HG03097 (cell line): ENCODE measurements around the gene ANO6.

Source experiments
- ATAC-seq: cut with Tn5 transposase; IDR thresholded peaks from one replicate; pipeline ENCODE4 v1.9.1; 2021; ENCODE audit not compliant: unreplicated experiment, low FRiP score

ANO6 gene

DNA sequence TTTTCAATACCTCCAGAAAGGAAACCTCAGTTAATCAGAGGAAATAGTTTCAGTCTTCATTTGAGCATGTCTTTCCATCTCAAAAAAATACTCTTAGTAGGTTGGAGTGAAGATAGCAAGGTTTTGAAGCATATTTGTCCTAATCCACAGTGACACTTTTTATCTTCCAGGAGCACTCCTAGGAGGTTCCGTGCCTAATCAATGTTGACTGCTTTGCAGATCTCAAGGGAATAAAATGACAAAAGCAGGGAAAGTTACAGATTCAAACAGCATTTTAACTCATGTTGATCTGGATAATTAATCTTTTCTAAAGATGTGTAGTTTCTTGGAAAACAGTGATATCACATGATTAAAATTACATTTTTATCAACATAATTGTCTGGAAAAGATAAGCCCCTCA lies 213.9 kb downstream of the ANO6 start:
- no peak for ATAC-seq

DNA sequence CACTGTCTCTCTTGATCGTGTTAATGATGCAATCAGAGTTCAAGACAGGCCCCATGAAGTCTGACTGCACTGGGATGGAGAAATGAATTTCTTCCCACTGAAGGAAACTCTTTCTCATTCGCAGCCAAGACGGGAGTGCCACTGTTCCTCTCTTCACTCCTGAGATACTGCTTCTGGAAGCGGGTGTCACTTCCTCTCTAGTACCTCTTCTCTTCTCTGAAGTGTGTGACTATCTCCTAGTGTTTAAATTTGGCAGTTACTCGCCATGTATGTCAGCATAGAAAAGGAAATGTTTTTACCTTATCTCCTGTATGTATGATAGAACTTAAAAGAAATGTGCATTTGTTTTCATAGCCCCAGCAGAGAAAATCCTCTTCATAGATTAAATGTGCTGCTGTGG lies 215.2 kb downstream of the ANO6 start:
- ATAC-seq, result no peak

DNA sequence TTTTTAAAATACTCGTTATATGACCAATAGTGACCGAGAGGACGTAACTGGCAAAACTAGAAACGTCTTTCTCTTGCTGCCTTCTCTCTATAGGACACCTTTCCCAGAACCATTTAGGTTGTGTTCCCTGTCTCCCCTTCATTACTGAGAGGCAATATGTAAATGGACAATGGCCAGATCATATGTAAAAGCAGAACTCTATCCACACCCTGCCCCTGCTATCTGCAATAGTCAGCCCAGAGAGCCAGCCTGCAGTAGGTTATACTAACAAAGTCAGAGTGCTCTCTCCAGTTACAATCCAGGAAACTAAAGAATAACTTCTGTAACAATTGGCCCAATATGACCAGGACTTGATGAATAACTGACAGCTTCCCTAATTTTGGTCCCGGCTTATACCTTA lies 216.8 kb downstream of the ANO6 start:
- no peak for ATAC-seq

DNA sequence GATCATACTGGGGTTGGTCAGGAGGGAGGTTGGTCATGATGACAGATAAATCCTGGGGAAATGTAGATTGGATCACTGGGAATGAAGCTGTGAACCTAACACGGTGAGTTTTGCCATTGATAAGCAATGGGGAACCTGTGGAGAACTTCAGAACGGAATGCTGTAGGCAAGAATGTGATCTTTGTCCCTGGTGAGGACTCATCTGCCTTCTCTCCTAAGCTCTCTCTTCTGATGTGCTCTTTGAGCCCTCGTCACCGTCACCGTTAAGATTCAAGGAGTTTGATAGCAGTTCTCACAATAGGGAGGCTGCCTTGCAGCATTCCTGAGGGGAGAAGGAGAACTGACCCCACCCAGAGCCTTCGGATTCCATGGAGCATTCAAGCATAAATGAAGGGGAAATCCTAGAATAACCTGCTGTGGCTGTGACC lies 217.6 kb downstream of the ANO6 start:
- ATAC-seq, result no peak

DNA sequence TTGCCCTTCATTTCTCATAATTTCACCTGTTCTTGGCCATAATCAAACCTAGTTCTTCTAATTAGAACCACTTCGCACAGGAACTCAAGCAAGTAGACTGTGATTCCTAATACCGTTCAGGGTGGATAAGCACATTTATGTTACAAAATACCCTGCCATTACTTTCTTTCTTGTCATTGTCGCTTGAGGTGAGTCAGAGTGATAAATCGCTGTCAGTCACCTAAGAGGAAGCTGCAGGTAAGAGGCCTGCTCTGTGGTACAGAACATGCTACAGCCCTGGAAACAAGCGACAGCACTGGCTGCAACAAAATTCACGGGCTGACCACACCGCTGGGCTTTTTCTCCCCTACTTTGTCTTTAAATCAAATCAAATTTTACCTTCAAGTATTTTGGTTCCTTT lies 218.2 kb downstream of the ANO6 start:
- no peak for ATAC-seq

DNA sequence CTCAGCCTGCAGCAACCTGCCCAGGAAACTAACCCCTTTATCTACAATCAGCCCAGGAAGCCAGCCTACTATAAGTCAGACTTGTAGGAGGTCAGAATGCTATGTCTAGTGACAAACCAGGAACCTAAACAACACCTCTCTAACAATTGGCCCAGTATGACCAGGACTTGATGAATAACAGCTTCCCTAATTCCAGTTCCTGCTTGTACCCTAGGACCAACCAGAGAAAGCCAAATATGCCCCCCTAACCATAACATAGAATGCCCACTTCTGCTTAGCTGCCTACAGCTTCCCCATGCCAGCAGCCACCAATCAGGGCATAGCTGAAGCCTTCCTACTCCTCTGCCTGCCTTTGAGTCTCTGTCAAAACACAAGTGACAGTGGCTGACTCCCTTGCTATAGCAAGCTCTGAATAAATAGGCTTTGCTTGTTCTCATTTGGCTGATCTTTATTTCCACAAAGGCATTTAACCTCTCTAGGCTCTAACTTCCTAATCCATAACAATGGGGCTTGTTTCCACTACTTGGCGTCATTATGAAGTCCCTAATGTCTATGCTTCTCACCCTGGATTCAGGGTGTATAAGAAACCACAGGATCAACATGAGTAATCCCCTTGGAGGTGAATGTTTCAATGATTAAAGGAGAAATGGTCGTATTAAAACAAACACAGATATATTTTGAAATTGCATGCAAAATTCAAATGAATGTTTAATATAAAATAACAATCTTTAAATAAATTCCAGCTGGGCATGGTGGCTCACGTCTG lies 220.2 kb downstream of the ANO6 start:
- no peak for ATAC-seq

DNA sequence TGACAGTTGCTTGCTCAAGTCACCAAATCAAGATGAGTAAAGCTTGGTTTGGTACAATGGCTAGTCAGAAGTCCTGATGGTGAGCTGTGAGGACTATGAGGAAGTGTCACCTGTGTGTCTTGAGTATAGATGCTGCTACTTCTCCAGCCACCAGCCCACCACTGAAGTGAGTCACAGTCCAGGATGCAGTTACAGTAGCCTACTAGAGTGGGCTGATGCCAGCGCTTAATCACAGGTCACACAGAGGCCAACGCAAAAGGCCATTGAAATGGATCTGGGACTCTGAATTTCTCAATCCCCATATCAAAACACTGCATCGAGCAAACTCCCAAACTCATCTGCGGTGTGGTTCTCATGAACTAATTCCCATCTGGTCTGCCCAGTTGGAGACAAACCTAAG lies 223.1 kb downstream of the ANO6 start:
- ATAC-seq, result no peak

DNA sequence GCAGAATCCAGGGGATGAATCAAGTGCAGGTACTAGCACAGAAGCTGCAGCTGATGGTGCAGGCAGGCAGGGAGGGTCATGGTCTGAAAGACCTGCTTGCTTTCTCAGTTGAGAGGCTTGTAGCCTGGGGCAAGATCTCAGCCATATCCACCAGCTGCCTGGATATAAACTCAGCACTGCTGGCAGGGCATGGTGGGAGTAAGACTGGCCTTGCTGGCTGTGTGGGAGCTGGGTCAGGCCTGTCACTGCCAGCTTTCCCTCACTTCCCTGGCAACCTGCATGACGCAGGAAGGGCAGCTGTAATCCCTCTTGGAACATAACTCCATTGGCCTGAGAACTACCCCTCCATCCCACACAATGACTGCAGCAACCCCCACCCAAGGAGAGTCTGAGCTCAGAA lies 230.1 kb downstream of the ANO6 start:
- ATAC-seq, result no peak

DNA sequence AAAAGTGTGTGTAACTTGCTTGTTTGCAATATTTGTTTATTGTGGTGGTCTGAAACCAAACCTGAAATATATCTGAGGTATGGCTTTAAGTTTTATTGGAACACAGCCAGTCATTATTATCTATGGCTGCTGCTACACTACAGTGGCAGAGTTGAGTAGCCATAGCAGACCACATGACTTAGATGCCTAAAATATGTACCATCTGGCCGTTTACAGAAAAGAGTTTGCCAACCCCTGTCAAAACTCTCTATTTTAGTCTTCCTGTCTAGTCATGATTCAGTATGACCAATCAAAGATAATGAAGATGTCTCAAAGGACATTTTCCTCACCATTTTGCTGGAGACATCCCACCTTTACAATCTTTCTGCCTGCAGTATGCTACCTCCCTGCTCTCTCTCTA lies 242.3 kb downstream of the ANO6 start:
- ATAC-seq, result no peak

DNA sequence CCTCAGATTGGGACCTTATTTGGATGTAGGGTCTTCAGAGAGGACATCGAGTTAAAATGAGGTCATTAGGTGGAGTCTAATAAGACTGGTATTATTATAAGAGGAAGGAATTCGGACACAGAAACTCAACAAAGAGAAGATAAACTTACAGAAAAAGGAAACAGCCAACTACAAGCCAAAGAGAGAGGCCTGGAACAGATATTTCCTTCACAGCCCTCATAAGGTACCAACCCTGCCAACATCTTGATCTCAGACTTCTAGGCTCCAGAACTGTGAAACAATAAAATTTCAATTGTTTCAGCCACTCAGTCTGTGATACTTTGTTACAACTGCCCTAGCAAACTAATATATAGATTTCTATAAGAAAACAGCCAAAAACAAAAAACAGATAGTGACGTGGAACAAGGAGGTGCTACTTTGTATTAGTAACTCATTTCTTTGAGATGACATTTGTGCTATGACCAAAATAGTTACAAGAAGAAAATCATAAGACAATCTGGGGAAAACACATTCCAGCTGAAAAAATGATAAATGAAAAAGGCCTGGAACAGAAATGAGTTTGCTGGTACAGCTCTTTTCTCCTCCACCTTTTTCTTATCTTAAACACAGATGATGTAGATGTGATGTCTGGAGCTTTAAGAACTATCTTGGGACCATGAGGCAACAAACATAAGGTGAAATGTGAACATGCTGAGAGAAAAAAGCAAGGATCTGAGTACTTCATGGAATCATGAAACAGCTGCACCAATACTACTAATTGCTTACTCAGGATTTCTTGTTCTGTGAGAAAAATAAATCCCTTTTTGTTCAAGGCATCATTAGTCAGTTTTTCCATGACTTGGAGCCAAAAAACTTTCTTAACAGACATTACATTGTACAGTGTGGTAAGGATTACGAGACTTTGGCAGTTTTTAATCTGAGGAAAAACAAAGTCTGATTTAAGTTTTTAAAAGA lies 243.2 kb downstream of the ANO6 start:
- no peak for ATAC-seq

DNA sequence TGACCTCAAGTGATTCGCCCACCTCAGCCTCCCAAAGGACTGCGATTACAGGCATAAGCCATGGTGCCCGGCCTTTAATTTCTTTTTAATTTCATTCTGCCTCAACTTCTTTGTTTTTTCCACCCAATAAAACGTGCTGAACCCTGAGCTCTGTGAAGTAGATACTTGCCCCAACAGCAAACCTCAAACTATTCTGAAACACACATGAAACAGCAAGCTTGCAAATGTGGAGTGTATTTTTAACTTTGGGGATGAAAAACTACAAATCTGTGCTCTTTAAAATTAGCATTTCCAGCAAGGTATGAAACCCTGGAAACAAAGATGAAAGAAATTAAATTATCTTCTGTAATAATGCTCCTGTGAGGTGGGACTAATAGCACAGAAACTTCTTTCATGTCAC lies 246.6 kb downstream of the ANO6 start:
- no peak for ATAC-seq

DNA sequence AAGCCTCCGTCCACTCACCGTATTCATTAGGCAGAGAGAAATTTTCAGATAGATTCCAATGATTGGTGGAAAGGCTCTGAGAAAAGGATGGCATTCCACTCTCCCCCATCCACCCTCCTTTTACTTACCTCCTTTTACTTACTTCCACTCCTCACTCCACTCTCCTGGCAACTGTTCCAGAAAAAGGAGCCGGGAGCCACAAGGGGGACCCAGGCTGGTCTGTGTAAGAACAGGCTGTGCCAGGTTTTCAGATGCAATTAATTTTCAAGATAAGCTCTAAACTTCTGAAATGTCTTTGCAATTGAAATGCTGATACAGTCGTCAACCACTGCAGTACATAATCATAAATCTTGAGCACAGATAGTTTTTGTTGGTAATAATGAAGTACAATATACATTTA lies 248.8 kb downstream of the ANO6 start:
- no peak for ATAC-seq

DNA sequence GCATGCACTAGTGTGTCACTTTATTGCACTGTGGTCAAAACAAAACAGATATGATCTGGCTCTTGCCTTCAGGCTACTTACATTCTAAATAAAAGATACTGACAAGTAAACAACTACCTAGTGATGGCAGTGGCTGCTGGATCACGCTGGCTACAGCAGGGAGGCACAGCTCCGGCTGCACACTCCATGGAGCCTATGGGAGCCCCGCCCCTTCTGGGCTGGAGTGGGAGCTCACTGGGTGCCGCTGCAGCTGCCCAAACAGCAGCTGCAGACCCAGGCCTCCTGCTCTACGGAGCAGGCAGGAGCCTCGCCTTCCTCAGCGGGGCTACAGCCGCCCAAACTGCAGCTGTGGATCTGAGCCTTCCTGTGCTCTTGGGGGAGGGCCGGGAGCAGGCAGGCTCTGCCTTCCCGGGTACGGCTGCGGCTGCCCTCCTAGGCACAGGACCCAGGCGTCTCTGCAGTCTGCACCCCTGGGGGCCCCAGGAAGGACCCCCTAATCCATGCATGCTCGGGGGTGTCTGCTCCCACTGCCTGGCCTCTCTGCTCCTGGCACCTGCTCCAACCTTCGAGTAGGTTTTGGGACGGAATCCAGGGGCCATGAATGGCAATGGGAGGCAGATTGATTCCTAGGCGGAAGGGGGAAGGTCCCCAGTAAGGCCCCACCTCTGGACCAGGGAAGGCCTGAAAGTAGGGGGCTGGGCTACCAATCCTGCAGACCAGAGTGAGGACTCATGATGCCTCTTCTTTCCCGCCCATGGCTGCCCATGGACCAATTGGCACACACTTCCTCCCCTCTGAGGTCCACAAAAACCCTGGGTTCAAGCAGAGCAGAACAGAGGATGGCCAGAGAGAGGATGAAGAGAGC lies 253.1 kb downstream of the ANO6 start:
- no peak for ATAC-seq

DNA sequence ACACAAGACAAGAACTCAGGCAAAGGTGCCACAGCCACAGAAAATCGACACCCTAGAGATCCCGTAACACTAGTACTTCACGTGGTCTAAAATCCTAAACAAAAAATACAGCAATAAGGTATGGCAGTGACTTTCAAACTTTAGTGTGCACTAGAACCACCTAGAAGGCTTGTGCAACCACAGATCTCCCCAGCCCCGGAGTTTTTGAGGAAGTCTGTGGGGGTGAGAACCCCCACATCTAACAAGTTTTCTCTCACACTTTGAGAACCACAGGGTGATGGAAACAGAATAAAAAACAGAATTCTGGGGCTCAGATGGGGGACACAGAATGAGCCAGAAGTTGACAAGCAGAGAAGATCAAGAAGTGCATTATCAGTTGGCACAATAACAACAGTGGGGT lies 254.0 kb downstream of the ANO6 start:
- ATAC-seq, result no peak

DNA sequence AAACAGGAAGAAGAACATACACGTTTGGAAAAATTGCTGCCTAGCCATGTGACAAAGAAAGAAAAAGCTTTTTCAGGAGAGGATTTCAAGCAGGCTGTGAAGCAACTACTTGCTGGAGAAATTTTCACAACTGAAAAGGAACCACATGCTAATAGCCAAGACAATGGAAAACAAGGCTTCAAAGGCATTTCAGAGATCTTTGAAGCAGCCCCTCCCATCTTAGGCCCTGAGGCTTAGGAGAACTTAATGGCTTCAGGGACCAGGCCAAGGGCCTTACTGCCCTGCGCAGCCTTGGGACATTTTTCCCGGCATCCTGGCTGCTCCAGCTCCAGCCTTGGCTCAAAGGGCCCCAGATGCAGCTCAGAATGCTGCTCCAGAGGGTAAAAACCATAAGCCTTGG lies 257.7 kb downstream of the ANO6 start:
- no peak for ATAC-seq

DNA sequence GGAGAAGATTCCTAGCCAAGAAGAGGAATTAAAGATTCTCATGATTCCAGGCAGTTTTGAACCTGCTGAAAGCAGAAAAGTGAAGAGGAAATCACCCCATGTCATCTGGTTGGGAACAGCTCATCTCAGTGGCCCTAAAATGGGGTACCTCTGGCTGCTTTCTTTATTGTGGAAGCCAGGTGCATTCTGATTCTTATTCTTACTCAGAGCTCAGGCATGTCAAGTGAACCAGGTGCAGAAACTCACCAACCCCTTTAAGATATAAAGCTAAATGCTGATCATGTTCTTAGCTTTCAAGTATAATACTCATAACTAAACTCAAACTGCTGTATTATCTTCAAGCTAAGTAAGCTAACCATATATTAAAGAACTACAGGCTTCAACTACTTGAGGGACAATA lies 259.7 kb downstream of the ANO6 start:
- no peak for ATAC-seq

DNA sequence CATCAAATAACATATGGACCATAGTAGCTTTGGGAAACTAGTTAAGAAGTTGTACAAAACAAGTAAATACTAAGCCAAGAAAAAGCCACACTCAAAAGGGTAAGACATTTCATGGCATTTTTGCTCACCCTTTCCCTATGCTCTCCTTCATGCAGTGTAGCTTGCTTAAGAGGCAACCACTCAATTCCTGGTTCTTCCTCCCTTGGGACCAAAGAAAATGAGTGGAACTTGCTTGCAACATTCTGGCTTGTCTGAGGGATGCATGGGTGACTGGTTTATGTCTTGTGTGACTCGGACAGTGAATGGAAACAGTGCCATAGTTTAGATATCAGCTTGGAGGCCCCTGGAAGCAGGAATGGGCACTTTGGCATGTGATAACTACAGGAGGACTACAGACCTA lies 261.6 kb downstream of the ANO6 start:
- no peak for ATAC-seq

DNA sequence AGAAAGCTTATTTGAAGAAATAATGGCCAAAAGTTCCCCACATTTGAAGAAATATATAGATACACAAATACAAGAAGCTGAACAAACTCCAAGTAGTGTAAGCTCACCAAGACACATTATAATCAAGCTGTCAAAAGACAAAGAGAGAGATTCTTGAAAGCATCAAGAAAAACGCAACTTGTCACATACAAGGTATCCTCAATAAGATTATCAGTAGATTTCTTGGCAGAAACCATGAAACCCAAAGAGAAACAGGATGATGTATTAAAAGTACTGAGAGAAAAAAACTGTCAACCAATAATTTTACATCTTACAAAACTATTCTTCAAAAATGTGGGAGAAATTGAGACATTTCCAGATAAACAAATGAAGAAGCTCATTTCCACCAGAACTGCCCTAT lies 263.0 kb downstream of the ANO6 start:
- ATAC-seq, result no peak

DNA sequence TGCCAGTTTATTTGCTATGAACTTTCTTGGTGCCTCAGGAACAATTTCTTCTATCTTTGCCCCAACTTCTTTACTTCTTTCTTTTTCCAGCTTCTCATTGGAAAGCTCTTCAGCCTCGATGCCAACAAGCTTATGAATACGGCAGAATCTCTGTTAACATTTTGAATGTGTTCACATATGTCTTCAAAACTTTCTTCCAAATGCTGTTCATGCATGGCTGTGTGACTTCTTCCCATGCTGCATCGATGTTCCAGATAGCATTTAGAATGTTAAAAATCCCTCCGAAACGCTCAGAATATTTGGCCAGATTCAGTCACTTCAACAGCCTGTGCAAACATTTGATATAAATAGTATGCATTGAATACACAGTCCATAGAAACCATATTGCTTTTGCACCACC lies 265.9 kb downstream of the ANO6 start:
- ATAC-seq, result no peak

DNA sequence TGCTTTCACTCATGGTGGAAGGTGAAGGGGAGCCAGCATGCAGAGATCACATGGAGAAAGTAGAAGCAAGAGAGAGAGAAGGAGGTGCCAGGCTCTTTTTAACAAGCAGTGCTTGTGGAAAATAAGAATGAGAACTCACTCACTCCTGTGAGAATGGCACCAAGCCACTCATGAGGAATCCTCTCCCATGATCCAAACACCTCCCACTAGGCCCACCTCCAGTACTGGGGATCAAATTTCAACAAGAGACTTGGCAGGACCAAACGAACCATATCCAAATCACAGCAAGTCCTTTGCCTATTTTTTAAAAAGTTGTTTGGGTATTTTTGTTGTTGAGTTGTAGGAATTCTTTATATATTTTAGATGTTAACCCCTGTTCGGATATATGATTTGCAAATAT lies 267.7 kb downstream of the ANO6 start:
- ATAC-seq, result no peak
